Right ventricle myocardium inferior (tissue), 1 donor: ENCODE data around the gene GRM5. TPM values are rescaled to one million over a fixed set of nuclear protein-coding genes. Genes with fewer than 3 reads are reported as not detected.
"Not testable (repeated sequence)": the region's sequence is repeated elsewhere in the genome, so short reads cannot be mapped to it uniquely, and the experiment has no call there.

Experiments
- ATAC-seq: fragments of 200-7000 bp; cut with Tn5 transposase; one replicate; pipeline ENCODE4 v1.9.1; 2020; ENCODE audit warnings: mild to moderate bottlenecking, moderate library complexity
- DNase-seq: peaks from one replicate; pipeline ENCODE4 v3.0.0; 2021; ENCODE audit errors: missing footprints
- intact Hi-C: fragments of 100-400 bp; cut with DNase I; formaldehyde crosslinking; loops from one replicate; pipeline ENCODE4 v1.11.0; 2022
- total RNA-seq: library from RNA; stranded (reverse); fragmentation: NEBNext Ultra II Directional; extraction: Animal tissue kit (Norgen Biotek cat#: 25700); gene quantifications from one replicate; pipeline ENCODE4 v1.2.1, GENCODE V29; 2021
- donor health status: DM: no; HTN: yes; CAD: no; lungs with severe emphysema.

GRM5 gene
- total RNA-seq, 1 donor from 2014 or later, result not detected

- intact Hi-C loops, result no loop called here
- DNase-seq (no peak), ATAC-seq (no peak)
These were observed 574.1 kb downstream of the GRM5 start for GRCh38 chr11:88491674-88492073.

GRCh38 chr11:88489030-88489429 lies 576.8 kb downstream of the GRM5 start:
- ATAC-seq, result no peak
- intact Hi-C loops, result no loop called here

DNA sequence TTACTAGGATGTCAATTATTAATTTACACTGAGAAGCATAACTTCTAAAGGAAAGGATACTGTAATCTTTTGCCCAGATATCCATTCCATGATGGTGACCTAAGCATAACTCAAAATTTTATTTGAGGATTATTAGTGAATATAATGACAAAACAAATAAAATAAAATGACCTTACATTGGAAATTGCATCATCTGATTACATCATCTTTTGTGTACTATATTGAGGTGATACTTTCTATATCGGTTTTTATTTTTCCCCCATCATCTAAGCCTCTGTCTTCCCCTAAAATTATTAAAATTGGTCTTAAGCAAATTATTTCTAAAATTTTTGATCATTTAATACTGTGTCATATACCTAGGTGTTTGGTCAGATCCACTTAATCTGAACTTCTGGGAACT lies 578.1 kb downstream of the GRM5 start:
- DNase-seq, result no peak
- no peak for ATAC-seq
- intact Hi-C loops, result no loop called here

More at GRCh38 chr11:88489030-88489429, 576.8 kb downstream of the GRM5 start:
- no peak for DNase-seq

DNA sequence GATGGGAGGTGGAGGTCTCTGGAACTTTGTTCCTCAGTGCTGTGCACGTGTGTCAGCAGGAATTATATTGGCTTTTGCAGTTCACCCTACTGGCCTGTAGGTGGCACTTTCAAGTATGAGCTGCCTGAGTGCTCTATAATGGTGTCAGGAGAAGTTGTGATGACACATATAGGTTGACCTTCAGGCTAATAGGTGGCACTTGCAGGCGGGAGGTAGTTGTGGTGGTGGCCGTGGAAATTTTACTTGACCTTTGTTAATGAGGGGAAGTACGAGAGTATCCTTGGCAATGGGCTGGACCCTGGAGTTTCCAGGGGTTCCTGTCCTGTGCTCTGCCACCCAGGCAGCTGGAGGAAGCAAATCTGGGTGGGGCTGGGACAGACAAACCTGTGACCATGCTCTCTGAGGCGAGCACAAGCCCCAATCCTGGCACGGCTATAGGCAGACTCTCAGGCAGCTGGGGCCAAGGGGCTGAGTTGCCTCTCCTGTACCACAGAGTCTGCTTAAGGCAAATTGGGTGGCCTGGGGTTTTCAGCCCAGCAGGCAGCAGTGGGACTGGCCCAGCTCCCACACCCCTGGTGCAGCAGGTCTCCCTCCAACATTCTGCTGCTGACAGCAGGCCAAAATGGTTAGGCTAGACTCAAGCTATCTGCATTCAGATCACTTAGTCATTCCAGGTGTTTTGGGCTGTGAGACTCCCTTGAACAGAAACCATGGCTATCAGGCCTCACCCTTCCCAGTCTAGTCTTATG lies 580.7 kb downstream of the GRM5 start:
- ATAC-seq (no peak), DNase-seq (no peak)
- intact Hi-C loops, result no loop called here

GRCh38 chr11:88482871-88483301 lies 582.9 kb downstream of the GRM5 start:
- DNase-seq (no peak), ATAC-seq (no peak)
- intact Hi-C loops, result no loop called here

- DNase-seq (no peak), ATAC-seq (peak; percentile 23)
- intact Hi-C loops, result no loop called here
These were observed 585.6 kb downstream of the GRM5 start for GRCh38 chr11:88480223-88480622.

- intact Hi-C loops, result no loop called here
- ATAC-seq, result no peak
- no peak for DNase-seq
These were observed 587.5 kb downstream of the GRM5 start for GRCh38 chr11:88478136-88478815.

DNA sequence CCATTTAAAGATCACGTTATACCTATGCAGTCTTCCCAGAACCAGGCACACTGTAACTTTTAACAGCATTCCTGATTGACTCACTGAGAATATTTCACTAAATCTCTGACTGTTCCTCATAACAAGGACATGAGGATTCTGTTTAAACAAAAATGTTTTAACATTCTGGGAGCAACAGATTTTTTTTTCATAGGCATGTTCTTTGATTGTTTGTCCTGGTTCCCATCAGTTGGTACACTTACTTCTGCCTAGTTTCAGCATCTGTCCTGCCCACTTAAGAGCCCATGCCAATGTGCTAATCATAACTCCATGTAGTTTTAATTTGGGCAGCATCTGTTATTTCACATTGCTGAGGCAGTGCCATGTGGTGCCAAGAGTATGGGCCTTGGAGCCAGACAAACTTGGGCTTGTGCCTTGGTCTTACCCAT lies 589.8 kb downstream of the GRM5 start:
- DNase-seq (no peak), ATAC-seq (no peak)
- intact Hi-C loops, result no loop called here

DNA sequence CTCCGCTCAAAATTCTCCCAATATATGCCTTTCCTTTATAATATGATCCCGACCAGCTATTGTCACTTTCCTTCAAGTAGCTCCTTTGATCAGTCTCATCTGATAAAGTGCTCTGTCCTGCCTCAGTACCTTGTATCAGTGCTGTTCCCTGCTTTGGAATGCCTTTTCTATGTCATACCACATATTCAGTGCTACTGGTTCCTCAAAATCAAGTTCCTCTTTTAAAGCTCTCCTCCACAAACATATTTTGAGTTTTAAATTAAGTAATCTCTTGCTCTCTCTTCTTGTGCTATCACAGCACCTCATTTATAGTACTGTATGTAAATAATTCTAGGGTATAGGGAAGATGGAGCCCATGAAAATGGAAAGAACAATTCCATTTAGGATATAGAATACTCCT lies 591.1 kb downstream of the GRM5 start:
- no peak for ATAC-seq
- no peak for DNase-seq
- intact Hi-C loops, result no loop called here

DNA sequence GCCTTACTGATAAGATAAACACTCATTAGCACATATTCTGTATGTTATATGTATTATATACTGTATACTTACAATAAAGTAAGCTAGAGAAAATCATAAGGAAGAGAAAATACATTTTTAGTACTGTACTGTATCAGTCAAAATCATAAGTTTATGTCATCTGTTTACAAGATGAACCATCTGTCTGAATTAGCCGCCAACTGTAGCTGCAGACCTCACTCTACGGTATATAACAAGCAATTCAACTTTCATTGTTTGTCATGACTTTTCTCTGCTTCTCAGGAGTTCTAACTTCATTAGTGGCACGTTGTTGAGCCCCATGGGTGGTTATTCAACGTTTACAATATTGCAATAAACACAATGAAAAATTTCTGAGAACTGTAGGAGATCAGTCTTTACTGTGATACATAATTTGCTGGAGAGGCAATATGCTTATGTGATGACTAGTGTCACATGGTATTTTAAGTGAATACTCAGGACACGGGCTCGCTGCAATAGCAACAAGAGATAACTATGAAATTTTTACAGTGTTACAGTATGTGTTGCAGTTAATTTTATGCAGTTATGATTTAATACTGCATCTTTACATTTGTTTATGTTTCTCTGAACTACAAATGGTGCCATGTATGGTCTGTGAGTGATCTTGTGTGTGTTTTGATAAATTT lies 596.1 kb downstream of the GRM5 start:
- ATAC-seq (no peak), DNase-seq (no peak)
- intact Hi-C loops, result no loop called here

DNA sequence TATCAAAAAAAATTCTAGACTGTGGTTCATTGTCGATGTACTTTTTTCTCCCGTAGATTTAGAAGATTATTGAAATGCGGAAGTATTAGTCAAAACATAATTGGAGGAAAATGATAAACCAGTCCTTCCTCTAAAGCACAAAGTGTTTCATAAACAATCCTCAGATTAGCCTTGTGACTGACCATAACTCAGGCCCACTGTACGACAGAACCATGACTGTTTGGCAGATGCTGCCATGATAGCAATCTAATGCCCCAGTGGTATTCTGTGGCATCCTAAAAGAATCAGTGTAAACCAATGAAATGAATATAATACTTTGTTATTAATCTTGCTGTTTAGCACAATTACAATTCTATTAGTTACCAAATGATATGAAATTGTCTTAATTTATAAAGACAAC lies 601.3 kb downstream of the GRM5 start:
- intact Hi-C loops, result no loop called here
- DNase-seq (no peak), ATAC-seq (no peak)

- ATAC-seq, intact Hi-C loops, DNase-seq: not testable (repeated sequence)
These were observed 602.5 kb downstream of the GRM5 start for GRCh38 chr11:88463301-88463700.

- ATAC-seq, DNase-seq, intact Hi-C loops: not testable (repeated sequence)
These were observed 607.7 kb downstream of the GRM5 start for GRCh38 chr11:88458047-88458446.

DNA sequence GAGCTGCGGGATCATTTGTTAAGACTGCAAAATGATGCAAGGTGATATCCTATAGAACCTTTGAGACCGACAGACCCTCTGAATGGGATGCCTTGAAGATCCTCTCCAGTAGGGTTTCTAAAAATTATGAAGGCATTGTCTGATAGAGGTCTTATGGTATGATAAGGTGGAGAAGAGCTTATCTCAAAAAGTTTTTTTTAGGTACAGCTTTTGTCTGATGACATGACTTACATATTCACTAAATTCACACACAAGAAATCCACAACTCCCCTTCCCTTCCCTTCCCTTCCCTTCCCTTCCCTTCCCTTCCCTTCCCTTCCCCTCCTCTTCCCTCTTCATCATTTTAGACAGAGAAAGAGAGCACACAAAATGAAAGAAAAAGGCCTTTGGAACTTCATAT lies 609.8 kb downstream of the GRM5 start:
- no peak for DNase-seq
- ATAC-seq, result no peak
- intact Hi-C loops, result no loop called here

DNA sequence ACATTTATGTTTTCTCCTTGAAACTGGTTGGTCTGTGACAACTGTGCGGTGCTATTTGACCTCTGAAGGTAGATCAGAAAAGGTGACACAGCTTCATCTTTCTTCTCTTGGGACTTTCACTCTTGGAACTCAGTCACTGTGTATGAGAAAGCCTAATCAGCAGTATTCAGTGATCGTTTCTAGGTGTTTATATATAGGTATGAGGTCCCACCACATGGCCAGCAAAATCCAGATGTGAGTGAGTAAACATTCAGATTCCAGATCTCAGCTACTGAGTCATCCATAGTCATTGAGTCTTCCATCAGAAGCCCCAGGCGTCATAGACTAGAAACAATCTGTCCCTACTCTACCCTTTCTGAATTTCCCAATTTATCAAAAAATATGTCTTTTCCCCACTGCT lies 610.9 kb downstream of the GRM5 start:
- DNase-seq (no peak), ATAC-seq (no peak)
- intact Hi-C loops, result no loop called here

Other genes starting within 250 kb of the GRM5 start
- gene TYR, start 111.9 kb upstream of the GRM5 start, total RNA-seq, result not detected